Measurements from ENCODE around the gene CREB3L1. TPM values are rescaled to one million over a fixed set of nuclear protein-coding genes. Genes with fewer than 3 reads are reported as not detected.
A peak's percentile ranks its signal among the peaks of the same experiment; 100 is the strongest.

The CREB3L1 gene
- total RNA-seq, 6 experiments from 2014 or later: 0.07 to 0.37 (median 0.24) TPM

DNA sequence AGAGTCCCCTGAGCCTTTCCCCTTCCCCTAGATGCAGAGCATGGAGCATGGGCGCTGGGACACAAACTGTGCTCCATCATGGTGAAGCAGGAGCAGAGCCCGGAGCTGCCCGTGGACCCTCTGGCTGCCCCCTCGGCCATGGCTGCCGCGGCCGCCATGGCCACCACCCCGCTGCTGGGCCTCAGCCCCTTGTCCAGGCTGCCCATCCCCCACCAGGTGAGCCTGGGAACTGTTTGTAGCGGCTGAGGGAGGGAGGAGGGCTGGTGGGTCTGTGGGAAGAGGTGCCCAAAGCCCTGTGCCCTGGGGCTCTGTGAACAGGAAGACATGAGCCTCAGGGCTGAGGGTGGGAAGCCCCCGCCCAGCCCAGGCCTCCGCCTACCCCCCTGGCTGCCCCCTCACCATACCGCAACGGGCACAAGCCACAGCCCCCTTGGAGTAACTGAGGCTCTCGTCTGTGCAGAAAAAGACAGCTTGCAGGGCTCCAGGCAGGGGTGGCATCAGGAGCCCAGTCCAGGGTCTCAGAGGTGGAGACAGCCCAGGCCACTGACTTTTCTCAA, 30.4 kb downstream of the CREB3L1 start:
- no peaks in the 10 kb centered on the region for H3K4me1 ChIP-seq
- no peak for DNase-seq
- no peak overlapping the region for H3K27ac ChIP-seq
- ATAC-seq: no peak
- intact Hi-C loops (cut with DNase I): loop anchor here (5.0 kb wide), 1 partner anchor 61 kb away; no protein-coding TSS in a partner anchor
- H3K9me3 ChIP-seq: no peaks in the 10 kb centered on the region
- no peaks in the 10 kb centered on the region for H3K36me3 ChIP-seq
- TF ChIP-seq CTCF (IDR thresholded peaks at IDR 0.05) (no peak), POLR2A (IDR thresholded peaks at IDR 0.05) (no peak)
- H3K27me3 ChIP-seq: no peaks in the 10 kb centered on the region
- WGBS (ENCODE audit: insufficient coverage, low coverage, low lambda C conversion rate, missing lambda C conversion rate): 49% methylated on average over 5 of the region's 14 CpGs
- H3K4me3 ChIP-seq: no peak overlapping the region

- DNase-seq: peak; percentile 73 to 80 (median 76)
- intact Hi-C loops (cut with DNase I): loop anchor here (5.0 kb wide), 1 partner anchor 62 kb away; no protein-coding TSS in a partner anchor
Observed at GRCh38 chr11:46308631-46309419, 31.4 kb downstream of the CREB3L1 start.

GRCh38 chr11:46309814-46310259, 32.4 kb downstream of the CREB3L1 start:
- WGBS (ENCODE audit: insufficient coverage, low coverage, low lambda C conversion rate, missing lambda C conversion rate): 71% methylated on average over 2 of the region's 4 CpGs
- intact Hi-C loops (cut with DNase I): loop anchor here (5.0 kb wide), 1 partner anchor 63 kb away; no protein-coding TSS in a partner anchor
- no peaks in the 10 kb centered on the region for H3K4me1 ChIP-seq
- TF ChIP-seq CTCF (IDR thresholded peaks at IDR 0.05) (no peak), POLR2A (IDR thresholded peaks at IDR 0.05) (no peak)
- H3K4me3 ChIP-seq: no peak overlapping the region
- DNase-seq (no peak), ATAC-seq (peak in 1 of 4 donors; percentile 24)
- H3K27ac ChIP-seq: no peak overlapping the region
- H3K27me3 ChIP-seq: no peaks in the 10 kb centered on the region
- H3K36me3 ChIP-seq: no peaks in the 10 kb centered on the region
- H3K9me3 ChIP-seq: no peaks in the 10 kb centered on the region

More at GRCh38 chr11:46308631-46309419, 31.4 kb downstream of the CREB3L1 start:
- WGBS (ENCODE audit: insufficient coverage, low coverage, low lambda C conversion rate, missing lambda C conversion rate): 15% methylated on average over 4 of the region's 12 CpGs
- no peak for TF ChIP-seq POLR2A (IDR thresholded peaks at IDR 0.05)
- TF ChIP-seq CTCF (IDR thresholded peaks at IDR 0.05): peak; percentile 84 to 92 (median 86)
- Histone ChIP-seq H3K27me3 (no peaks in the 10 kb centered on the region), H3K4me3 (no peak overlapping the region), H3K36me3 (no peaks in the 10 kb centered on the region), H3K9me3 (no peaks in the 10 kb centered on the region), H3K4me1 (no peaks in the 10 kb centered on the region), H3K27ac (no peak overlapping the region)
- ATAC-seq: peak; percentile 84 to 96 (median 92)

DNA sequence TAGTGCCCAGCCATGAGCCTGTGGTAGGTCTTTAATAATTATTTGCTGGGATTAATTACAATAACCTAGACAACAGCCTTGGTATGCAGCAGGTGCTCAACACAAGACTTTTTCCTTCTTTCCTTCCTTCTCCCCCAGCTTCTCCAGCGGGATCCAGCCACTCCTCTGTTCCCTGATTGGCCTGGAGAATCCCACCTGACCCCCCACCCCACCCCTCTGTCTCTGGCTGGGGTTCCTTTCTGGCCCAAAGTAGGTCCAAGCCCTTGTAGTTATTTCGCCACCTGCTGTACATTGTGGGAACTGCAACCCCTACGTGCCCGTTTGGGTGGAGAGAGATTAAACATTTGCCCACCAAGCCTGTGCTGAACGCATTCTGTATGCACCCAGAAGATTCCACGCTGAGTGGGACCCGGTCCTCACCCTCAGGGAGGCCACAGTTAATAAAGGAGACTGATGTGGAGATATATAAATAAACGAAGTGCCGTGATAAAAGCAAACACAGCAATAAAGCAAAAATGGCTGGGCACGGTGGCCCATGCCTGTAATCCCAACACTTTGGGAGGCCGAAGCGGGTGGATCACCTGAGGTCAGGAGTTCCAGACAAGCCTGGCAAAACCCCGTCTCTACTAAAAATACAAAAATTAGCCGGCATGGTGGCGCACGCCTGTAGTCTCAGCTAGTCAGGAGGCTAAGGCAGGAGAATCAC, 37.7 kb downstream of the CREB3L1 start:
- Histone ChIP-seq H3K9me3 (no peaks in the 10 kb centered on the region), H3K4me3 (no peak overlapping the region), H3K36me3 (no peaks in the 10 kb centered on the region), H3K4me1 (no peaks in the 10 kb centered on the region), H3K27ac (no peak overlapping the region), H3K27me3 (no peaks in the 10 kb centered on the region)
- DNase-seq (no peak), ATAC-seq (peak; percentile 50 to 75 (median 62))
- intact Hi-C loops (cut with DNase I): loop anchor here in 1 of 2 donors (5.0 kb wide), 1 partner anchor 78 kb away; no protein-coding TSS in a partner anchor
- WGBS (ENCODE audit: insufficient coverage, low coverage, low lambda C conversion rate, missing lambda C conversion rate): 16% methylated on average over 12 of the region's 16 CpGs
- TF ChIP-seq CTCF (IDR thresholded peaks at IDR 0.05) (peak; percentile 77 to 86 (median 82)), POLR2A (IDR thresholded peaks at IDR 0.05) (no peak)

Data from right lobe of liver (tissue), 6 donors.